Renal cortical epithelial cell (primary cell): ENCODE measurements around the gene WDR37. TPM values are rescaled to one million over a fixed set of nuclear protein-coding genes. Genes with fewer than 3 reads are reported as not detected.
"Not testable (repeated sequence)": the region's sequence is repeated elsewhere in the genome, so short reads cannot be mapped to it uniquely, and the experiment has no call there.

Experiments
- DNase-seq: peaks from one replicate; pipeline ENCODE4 v3.0.0-alpha.2; 2011; ENCODE audit warnings: low read depth
- total RNA-seq: library from RNA; depleted of rRNA; stranded (reverse); fragments of >200 nt; gene quantifications from 2 replicates; pipeline ENCODE4 v1.2.3, GENCODE V29; 2014

The WDR37 gene
- total RNA-seq, 1 donor from 2014 or later: 24.3 TPM

- DNase-seq: no peak
These were observed 97.7 kb downstream of the WDR37 start for GRCh38 chr10:1153805-1154351.

- no peak for DNase-seq
These were observed 98.5 kb downstream of the WDR37 start for GRCh38 chr10:1154531-1155295.

GRCh38 chr10:1155791-1156615 is 99.8 kb downstream of the WDR37 start:
- no peak for DNase-seq

GRCh38 chr10:1156616-1156886 is 100.4 kb downstream of the WDR37 start:
- DNase-seq: no peak

- no peak for DNase-seq
These were observed 100.9 kb downstream of the WDR37 start for GRCh38 chr10:1156921-1157614.

- no peak for DNase-seq
These were observed 101.4 kb downstream of the WDR37 start for GRCh38 chr10:1157615-1157933.

- DNase-seq: no peak
These were observed 101.9 kb downstream of the WDR37 start for GRCh38 chr10:1158066-1158465.

GRCh38 chr10:1158536-1158935 is 102.4 kb downstream of the WDR37 start:
- not testable (repeated sequence) for DNase-seq

- DNase-seq: no peak
These were observed 103.2 kb downstream of the WDR37 start for GRCh38 chr10:1159131-1160061.

GRCh38 chr10:1160561-1161314 is 104.6 kb downstream of the WDR37 start:
- no peak for DNase-seq

- DNase-seq: not testable (repeated sequence)
These were observed 105.1 kb downstream of the WDR37 start for GRCh38 chr10:1161315-1161673.

- DNase-seq: no peak
These were observed 106.5 kb downstream of the WDR37 start for GRCh38 chr10:1162481-1163203.

GRCh38 chr10:1163204-1163660 is 107.0 kb downstream of the WDR37 start:
- no peak for DNase-seq

- no peak for DNase-seq
These were observed 107.6 kb downstream of the WDR37 start for GRCh38 chr10:1163831-1164230.

GRCh38 chr10:1166101-1166827 is 110.1 kb downstream of the WDR37 start:
- DNase-seq: no peak

- DNase-seq: no peak
These were observed 110.7 kb downstream of the WDR37 start for GRCh38 chr10:1166828-1167275.

GRCh38 chr10:1168763-1169162 is 112.6 kb downstream of the WDR37 start:
- no peak for DNase-seq

- DNase-seq: no peak
These were observed 113.2 kb downstream of the WDR37 start for GRCh38 chr10:1169186-1169885.
